ENCODE data around the gene PAEP.

GRCh38 chr9:135562235-135562745 lies 734 bp downstream of the PAEP start:
- no peak for TF ChIP-seq POLR2A (IDR thresholded peaks at IDR 0.05)
- TF ChIP-seq, protein P1, sequence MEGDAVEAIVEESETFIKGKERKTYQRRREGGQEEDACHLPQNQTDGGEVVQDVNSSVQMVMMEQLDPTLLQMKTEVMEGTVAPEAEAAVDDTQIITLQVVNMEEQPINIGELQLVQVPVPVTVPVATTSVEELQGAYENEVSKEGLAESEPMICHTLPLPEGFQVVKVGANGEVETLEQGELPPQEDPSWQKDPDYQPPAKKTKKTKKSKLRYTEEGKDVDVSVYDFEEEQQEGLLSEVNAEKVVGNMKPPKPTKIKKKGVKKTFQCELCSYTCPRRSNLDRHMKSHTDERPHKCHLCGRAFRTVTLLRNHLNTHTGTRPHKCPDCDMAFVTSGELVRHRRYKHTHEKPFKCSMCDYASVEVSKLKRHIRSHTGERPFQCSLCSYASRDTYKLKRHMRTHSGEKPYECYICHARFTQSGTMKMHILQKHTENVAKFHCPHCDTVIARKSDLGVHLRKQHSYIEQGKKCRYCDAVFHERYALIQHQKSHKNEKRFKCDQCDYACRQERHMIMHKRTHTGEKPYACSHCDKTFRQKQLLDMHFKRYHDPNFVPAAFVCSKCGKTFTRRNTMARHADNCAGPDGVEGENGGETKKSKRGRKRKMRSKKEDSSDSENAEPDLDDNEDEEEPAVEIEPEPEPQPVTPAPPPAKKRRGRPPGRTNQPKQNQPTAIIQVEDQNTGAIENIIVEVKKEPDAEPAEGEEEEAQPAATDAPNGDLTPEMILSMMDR (IDR thresholded peaks at IDR 0.05), result no peak
